Activated gamma-delta T cell (primary cell): ENCODE results near the gene ADORA2A.
"Not testable (repeated sequence)": the region's sequence is repeated elsewhere in the genome, so short reads cannot be mapped to it uniquely, and the experiment has no call there.

Experiments used
- DNase-seq: peaks from one replicate; lab custom pipeline; 2025; lab: John Stamatoyannopoulos, UW

The ADORA2A gene

GRCh38 chr22:24489011-24489410, 61.6 kb downstream of the ADORA2A start:
- DNase-seq: no peak

- DNase-seq: not testable (repeated sequence)
Measured at GRCh38 chr22:24489434-24489833, 62.0 kb downstream of the ADORA2A start.
